IPS DF 19.7 (cell line): Measurements from ENCODE around the gene UCP3.

Experiments used
- DNase-seq: peaks from one replicate; pipeline ENCODE4 v3.0.0-alpha.2; 2013; ENCODE audit warnings: low read depth, low spot score

Gene UCP3

GRCh38 chr11:73956876-73957653, 51.8 kb downstream of the UCP3 start:
- DNase-seq = no peak

DNA sequence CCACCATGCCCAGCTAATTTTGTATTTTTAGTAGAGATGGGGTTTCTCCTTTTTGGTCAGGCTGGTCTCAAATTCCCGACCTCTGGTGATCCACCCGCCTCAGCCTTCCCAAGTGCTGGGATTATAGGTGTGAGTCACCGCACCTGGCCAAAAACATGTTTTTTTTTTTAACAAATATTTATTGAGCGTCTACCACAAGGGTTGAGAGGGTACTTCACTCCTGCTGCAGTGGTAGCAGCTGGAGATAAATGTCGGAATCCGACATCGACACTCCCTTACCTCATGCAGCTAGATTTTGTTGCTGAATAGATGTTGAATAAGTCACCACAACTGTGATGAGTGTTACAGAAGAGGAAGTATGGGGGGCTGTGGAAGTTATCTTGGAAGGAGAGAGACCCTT, 57.1 kb downstream of the UCP3 start:
- no peak for DNase-seq

GRCh38 chr11:73950869-73951710, 57.8 kb downstream of the UCP3 start, which contains the start of gene DNAJB13:
DNAJB13 (plus strand) TSS chr11:73951026; CDS start chr11:73951070, 44 bp downstream.
- DNase-seq = peak; percentile 65
